VCaP (cell line): ENCODE measurements around the gene TRIOBP.
"Not testable (repeated sequence)": the region's sequence is repeated elsewhere in the genome, so short reads cannot be mapped to it uniquely, and the experiment has no call there.

Source experiments
- H3K27ac ChIP-seq: fragments of 450-650 bp; 2 replicates; pipeline ENCODE4 v1.5.1; 2017
- TF ChIP-seq, protein P1 (sequence below): fragments of 450-650 bp; conservative IDR thresholded peaks from 2 replicates; pipeline ENCODE4 v1.5.1; 2017; ENCODE audit warnings: mild to moderate bottlenecking, moderate library complexity

The TRIOBP gene

DNA sequence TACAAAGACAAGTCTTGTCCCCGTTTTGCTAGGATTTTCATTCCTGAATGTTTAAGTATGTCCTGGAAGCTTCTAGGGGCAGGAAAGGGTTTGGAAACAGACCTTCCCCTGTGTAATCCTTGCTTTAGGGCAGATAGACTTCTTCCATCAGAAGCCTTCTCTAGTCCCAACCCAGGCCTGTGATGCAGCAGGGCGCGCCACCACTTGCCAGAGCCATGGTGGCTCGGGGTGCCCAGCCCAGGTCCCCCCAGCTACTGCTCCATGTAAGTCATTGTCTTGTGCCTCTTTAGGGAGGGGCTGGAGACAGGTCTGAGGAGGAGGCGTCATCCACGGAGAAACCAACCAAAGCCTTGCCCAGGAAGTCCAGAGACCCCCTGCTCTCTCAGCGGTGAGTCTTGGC, 6.4 kb upstream of the TRIOBP start:
- TF ChIP-seq, protein P1, sequence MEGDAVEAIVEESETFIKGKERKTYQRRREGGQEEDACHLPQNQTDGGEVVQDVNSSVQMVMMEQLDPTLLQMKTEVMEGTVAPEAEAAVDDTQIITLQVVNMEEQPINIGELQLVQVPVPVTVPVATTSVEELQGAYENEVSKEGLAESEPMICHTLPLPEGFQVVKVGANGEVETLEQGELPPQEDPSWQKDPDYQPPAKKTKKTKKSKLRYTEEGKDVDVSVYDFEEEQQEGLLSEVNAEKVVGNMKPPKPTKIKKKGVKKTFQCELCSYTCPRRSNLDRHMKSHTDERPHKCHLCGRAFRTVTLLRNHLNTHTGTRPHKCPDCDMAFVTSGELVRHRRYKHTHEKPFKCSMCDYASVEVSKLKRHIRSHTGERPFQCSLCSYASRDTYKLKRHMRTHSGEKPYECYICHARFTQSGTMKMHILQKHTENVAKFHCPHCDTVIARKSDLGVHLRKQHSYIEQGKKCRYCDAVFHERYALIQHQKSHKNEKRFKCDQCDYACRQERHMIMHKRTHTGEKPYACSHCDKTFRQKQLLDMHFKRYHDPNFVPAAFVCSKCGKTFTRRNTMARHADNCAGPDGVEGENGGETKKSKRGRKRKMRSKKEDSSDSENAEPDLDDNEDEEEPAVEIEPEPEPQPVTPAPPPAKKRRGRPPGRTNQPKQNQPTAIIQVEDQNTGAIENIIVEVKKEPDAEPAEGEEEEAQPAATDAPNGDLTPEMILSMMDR, result no peak
- no peak overlapping the region for H3K27ac ChIP-seq

DNA sequence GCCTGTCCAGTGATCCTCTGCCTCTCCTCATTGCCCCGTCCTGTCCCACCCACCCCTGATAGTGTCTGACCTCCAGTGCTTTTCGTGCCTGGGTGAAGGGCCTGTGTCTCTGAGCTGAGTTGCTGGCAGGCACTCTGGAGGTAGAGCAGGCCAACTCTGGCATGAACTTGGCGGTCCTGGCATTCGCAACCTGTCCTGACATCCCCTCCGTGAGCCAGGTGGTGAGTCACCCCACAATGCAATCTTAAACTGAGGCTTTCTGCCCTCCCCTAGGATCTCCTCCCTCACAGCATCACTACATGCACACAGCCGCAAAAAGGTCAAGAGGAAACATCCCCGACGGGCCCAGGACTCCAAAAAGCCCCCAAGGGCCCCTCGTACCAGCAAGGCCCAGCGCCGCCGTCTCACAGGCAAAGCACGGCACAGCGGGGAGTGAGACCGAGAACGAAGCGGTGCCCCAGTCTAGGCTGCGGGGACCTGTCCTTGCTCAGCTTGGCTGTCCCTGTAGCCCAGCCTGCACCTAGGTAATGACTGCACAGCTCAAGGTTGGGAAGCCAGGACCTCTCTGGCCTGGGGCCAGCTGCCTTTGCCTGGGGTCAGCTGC, 5.8 kb upstream of the TRIOBP start:
- H3K27ac ChIP-seq, result no peak overlapping the region
- TF ChIP-seq, protein P1, result no peak

DNA sequence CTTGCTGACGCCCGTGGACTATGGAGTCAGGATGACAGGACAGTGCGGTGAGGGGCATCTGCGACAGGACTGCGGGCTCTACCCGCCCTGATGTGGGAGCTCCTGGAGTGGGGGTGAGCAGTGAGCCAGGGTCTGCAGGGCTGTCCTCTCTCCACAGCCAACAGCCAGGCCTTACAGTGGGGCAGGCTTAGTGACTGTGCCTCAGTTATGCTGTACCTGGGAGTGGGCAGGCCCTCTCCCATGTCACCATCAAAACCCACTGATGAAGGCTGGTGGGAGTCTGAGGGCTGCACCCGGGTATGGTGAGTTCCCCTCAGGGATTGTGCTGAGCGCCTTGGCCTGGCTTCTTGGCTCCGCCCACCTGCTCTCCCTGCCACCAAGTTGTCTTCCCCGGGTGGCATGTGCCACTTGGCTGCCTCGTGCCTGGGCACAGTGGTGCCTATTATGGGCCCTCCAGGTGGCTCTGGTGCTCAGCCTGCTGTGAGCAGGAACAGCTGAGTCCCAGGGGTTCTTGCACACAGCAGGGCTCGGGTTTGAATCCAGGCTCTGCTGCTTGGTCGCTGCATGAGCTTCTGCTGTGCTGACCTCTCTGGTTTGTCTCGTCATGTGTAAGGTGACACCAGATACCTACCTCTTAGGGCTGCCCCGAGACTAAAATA, 4.1 kb upstream of the TRIOBP start:
- no peak overlapping the region for H3K27ac ChIP-seq
- TF ChIP-seq, protein P1, result no peak

DNA sequence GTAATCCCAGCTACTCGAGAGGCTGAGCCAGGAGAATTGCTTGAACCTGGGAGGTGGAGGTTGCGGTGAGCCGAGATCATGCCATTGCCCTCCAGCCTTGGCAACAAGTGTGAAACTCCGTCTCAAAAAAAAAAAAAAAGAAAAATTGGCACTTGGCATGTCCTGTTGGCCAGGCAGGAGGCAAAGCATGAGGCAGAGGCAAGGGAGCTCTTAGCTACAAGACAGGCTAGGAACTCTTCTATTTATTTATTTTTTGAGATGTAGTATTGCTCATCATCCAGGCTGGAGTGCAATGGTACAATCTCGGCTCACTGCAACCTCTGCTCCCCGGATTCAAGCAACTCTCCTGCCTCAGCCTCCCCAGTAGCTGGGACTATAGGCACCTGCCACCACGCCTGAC, 2.7 kb upstream of the TRIOBP start:
- not testable (repeated sequence) for H3K27ac ChIP-seq

DNA sequence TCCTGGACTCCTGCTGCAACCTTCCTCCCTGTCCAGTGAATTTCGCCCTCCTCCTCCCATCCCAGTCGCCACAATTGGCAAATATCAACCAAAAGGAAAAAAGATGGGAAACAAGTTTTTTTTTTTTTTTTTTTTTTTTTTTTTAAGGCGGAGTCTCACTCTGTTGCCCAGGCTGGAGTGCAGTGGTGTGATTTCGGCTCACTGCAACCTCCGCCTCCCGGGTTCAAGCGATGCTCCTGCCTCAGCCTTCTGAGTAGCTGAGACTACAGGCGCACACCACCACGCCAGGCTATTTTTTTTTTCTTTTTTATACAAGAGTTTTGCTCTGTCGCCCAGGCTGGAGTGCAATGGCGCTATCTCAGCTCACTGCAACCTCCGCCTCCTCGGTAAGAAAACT, 590 bp upstream of the TRIOBP start:
- H3K27ac ChIP-seq, result not testable (repeated sequence)

DNA sequence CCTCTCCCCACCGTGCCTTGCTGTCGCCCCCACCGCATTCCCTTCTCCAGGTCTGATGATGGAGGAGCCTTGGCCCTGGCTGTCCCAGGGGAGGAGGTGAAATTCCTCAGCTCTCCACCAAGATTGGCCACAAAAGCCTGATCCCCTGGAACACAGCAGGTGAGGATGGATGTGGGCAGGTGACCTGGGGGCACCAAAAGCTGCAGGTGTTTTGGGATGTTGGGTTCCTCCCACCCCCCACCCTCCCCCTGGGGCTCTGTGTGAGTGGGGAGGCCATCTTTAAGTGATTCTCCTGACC, 639 bp downstream of the TRIOBP start:
- H3K27ac ChIP-seq, result no peak overlapping the region
- TF ChIP-seq, protein P1, result no peak

DNA sequence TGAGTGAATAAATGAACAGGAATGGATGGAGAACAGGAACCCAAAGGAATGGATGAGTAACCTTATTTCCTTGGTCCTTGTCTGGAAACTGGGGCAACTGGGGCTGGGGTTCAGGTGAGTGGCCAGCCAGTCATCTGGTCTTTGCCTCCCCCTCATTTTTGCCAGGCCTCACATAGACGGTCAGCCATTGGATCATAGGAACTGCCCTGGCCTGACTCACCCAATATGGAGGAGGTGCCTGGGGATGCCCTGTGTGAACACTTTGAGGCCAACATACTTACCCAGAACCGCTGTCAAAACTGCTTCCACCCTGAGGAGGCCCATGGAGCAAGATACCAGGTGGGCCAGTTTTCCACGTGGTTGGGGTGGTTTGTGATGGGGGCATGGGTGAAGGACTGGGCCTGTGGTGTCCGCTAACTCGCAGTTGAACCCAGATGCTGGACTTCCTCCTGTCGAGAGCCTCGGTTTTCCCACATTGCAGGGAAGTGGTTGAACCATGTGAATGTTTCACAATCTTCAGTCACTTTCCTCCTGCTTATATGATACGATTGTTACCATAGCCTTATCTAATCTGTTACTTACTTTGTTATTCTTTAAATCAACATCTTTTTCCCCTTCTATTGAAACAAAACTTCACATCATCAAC, 4.4 kb downstream of the TRIOBP start:
- H3K27ac ChIP-seq, result no peak overlapping the region
- TF ChIP-seq, protein P1, result no peak

DNA sequence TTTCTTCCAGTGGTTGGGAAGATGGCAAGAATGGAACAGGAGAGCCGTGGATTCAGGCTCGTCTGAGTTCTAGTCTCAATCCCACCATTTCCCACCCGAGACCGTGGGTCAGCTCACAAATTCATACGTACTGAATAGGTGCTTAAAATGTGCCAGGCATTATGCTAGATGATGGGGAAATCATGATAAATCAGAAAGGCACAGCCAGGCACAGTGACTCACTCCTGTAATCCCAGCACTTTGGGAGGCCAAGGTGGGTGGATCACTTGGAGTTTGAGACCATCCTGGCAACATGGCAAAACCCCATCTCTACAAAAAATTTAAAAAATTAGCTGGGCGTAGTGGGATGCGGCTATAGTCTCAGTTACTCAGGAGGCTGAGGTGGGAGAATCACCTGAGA, 7.1 kb downstream of the TRIOBP start:
- no peak overlapping the region for H3K27ac ChIP-seq
- TF ChIP-seq, protein P1, result no peak
